OCI-M2 (cell line): ENCODE results near the gene GRAMD1A.
"Not testable (repeated sequence)": the region's sequence is repeated elsewhere in the genome, so short reads cannot be mapped to it uniquely, and the experiment has no call there.

Source experiments
- DNase-seq: peaks from one replicate; lab custom pipeline; 2025; ENCODE audit not compliant: unreplicated experiment; lab: John Stamatoyannopoulos, UW

Gene GRAMD1A

DNA sequence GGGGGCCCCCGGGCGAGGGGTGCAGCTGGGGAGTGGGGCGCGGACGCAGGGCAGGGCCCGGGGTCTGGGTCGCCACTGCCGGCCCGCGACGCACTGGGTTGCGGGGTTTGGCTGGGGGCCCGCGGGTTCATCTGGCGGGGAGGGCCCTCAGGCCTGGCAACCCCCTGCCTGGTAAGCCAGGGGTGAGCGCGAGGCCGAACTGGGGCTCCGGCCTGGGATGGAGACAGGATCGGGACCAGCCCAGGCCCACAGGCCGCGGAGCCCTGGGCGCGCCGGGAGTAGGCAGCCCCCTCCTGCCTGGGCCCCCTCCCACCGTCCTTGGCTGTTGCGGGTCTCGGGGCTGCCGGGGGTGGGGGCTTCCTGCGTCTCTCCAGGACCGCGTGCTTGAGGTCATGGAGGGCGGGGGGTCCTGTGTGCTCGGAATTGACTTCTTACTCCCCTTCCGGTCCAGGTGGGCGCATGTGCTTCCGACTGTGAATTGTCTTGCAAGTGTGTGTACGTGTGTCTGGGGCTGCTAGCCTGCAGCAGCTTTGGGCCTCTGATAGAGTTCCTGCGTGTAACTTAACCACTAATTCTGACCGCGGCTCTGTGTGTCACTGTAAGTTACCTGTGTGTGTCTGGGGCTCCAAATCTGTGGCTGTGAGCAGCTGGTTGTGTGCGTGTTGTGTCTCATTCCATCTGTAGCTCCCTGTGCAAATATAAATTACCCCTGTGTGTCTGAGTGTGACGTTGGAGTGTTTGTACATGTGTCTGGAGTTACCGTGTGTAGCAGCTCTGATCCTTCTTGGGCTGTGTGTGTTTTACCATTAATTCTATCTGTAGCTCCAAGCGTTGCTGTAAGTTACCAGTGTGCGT is 751 bp downstream of the GRAMD1A start:
- peak; percentile 78 for DNase-seq

DNA sequence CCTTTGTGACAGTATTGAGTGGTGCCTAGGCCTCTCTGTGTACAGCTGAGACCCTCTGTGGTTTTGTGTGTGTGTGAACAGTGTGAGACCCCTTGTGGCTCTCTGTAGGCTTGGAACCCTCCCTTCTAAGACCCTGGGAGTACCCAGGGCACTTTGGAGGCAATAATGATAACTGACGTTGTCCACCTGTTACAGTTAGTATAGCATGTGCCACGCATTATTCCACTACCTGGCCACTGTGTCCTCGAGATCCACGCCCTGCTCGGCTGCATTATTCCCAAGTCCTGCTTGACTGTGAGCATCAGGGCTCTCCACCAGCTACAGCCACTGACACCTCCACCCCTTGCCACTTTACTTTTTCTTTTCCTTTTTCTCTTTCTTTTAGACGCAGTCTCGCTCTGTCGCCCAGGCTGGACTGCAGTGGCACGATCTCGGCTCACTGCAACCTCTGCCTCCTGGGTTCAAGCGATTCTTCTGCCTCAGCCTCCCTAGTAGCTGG is 2.0 kb downstream of the GRAMD1A start:
- no peak for DNase-seq

DNA sequence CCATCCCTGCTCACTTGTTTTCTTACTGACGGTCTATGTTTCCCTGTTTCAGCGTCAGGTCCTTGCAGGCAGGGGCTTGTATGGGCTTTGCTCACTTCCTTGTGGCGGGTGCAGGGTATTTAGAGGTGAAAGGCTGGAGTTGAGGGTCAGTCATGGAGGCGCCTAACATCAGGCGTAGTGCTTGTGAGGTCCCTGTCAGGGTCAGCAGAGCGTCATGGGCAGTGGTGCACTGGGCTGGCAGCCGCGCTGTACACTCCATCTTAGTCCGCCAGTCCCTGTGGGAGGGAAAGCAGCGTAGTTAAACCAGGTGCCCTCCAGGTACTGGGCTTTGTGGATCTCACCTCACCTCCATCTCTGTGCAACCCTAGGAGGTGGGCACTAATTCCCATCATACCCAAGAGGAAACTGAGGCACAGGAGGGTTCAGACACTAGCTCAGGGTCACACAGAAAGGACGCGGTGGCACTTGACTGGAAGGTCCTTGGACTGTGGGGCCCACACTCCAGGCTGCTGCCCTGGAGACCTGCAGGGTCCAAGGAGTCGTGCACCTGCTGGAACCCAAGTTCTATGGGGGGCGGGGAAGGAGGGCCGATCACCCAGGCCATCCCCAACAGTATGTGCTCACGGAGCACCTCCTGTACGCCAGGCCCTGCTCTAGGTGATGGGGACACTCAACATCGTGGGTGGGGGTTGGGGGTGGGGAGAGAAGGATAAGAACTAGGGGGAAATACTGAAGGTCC is 4.6 kb downstream of the GRAMD1A start:
- no peak for DNase-seq

DNA sequence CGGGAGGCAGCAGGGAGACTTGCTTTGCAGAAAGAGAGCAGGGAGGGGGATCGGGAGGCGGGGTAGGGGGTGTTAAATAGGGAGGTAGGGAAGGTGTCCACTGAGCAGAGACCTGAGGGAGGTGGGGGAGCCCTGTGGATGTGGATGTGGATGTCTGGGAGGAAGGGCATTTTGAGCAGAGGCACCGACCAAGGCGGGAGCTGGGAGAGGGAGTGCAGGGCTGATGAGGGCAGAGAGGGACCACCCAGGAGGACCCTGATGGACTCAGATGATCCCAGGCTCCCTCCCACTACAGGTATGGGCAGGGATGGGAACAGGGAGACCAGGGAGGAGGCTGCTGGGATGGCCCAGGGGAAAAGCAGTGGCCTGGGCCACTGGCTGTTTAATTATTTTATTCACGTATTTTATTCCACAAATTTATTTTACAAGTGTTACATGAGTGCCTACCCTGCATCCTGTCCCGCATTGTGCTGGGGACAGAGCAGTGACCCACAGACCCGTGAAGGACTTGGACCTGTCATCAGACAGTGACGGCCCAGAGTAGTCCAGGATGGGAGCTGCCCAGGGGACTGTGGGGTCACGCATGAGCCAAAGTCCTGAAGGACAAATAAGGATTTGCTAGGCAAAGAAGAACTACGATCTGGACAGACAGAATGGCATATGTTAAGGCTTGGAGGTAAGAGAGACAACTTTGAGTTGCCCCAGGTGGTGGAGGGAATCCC is 5.3 kb downstream of the GRAMD1A start:
- no peak for DNase-seq

DNA sequence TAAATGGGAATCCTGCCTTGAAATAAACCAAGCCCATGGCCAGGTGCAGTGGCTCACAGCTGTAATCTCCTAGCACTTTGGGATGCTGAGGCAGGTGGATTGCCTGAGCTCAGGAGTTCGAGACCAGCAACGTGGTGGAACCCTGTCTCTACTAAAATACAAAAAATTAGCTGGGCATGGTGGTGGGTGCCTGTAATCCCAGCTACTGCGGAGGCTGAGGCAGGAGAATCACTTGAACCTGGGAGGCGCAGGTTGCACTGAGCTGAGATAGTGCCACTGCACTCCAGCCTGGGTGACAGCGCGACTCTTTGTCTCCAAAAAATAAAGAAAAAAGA is 5.9 kb downstream of the GRAMD1A start:
- not testable (repeated sequence) for DNase-seq

DNA sequence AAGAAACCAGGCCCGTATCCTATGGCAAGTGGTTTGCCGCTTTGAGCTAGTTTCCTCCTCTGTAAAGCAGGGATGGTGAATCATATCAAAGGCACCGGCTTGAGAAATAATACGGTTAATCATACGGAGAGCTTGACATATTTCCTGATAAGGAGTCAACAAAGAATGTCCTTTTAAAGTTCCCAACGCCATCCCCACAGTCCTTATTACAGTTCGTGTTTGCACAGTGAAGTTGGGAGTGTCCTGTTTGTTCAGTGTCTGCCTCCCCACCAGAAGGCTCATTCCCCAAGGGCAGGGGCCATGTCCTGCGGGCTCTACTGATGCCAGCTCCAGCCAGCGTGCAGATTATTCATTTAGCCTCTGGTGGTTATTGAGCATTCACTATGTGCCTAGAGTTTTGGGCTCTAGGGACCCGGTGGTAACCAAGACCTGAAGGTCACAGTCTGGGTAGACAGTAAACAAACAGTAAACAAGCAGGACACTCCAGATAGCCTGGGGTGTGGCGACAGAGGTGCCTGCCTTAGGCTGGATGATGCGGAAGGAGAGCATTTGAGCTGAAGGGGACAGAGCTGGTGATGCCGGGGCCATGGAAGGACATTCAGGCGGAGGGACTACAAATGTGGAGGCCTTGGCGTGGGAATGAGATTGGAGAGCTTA is 6.3 kb downstream of the GRAMD1A start:
- no peak for DNase-seq

DNA sequence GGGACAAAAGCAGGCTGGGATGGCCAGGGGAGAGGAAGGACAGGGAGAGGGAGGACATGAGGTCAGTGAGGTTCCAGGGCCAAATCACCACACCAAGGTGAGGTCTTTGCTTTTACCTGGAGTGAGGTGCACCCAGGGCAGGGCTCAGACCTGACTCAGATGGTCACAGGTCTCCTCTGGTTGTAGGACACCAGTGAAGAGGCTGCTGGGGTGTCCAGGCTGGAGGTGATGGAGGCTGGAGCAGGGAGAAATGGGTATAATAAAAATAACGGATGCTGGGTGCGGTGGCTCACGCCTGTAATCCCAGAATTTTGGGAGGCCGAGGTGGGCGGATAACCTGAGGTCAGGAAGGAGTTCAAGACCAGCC is 6.9 kb downstream of the GRAMD1A start:
- DNase-seq: no peak

DNA sequence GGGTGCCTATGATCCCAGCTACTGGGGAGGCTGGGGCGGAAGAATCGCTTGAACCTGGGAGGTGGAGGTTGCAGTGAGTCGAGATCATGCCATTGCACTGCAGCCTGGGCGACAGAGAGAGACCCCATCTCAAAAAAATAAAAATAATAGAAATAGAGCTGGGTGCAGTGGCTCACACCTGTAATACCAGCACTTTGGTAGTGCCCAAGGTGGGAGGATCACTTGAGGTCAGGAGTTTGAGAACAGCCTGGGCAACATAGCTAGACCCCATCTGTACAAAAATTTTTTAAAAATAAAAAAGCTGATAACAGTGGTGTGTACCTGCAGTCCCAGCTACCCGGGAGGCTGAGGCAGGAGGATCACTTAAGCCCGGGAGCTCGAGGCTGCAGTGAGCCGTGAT is 7.3 kb downstream of the GRAMD1A start:
- not testable (repeated sequence) for DNase-seq

DNA sequence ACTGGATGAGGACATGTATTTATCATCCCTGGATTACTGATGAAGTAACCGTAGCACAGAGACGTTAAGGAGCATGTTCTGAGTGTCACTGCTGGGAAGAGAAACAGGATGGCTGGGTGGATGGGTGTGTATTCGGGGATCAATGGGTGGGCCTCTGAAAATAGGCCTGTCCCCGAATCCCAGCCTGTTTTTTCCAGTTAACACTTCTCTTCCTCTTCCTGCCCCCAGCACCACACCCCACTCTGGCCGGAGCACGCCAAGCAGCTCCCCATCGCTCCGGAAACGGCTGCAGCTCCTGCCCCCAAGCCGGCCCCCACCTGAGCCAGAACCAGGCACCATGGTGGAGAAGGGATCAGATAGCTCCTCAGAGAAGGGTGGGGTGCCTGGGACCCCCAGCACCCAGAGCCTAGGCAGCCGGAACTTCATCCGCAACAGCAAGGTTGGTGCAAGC is 8.8 kb downstream of the GRAMD1A start:
- DNase-seq: no peak

DNA sequence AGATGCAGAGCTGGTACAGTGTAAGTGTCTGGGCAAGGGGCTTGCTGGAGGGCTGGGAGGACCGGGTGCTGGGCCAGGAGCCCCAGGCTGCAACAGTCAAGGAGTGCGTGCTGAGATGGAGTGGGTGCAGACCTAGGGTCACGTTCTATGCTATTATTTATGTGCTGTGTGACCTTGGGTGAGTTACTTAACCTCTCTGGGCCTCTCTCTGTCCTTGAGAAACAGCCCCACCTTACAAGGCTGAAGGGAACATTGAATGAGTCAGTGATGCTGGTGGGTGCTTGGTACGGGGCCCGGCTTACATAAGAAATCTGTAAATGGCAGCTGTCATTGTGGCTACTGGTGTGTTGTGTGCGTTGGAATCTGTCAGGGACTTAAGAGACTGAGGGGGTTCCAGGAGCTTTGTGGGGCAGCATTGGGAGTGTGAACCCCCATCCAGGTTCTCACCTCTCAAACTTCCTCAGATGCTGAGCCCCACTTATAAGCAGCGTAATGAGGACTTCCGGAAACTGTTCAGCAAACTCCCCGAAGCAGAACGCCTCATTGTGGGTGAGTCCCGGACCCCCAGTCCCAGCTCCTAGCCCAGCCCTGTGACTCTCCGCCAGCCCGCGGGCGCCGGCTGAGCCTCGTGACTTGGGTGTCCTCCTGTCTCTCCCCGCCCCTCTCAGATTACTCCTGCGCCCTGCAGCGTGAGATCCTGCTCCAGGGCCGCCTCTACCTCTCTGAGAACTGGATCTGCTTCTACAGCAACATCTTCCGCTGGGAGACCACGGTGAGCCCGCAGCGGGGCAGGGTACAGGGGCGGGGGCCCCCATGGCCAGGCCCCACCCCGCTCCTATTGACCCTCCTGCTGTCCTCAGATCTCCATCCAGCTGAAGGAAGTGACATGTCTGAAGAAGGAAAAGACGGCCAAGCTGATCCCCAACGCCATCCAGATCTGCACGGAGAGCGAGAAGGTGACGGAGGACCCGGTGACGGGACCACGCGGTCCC is 9.6 kb downstream of the GRAMD1A start:
- no peak for DNase-seq

DNA sequence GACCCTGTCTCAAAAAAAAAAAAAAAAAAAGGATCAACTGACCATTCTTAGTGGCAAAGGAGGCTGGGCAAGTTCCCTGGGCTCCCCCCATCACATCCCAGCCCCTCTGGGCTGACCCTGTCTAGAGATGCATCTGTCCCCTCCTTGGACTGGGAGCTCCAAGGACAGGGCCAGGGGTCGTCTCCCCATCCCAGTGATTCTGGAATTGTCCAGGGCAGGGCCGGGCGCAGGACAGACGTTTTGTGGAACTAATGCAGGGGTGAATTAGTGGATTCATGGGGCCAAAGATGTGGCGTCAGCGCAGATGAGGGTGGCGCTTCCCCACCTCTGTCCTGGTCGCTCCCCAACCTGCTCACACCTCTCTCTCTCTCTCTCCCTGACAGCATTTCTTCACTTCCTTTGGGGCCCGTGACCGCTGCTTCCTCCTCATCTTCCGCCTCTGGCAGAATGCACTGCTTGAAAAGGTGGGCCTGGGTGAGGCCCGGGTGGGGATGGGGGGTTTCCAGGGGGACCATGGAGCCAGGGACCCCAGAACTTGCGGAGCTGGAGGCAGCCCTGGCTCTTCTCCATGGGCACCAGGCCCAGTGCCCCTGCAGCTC is 11.1 kb downstream of the GRAMD1A start:
- DNase-seq: no peak

DNA sequence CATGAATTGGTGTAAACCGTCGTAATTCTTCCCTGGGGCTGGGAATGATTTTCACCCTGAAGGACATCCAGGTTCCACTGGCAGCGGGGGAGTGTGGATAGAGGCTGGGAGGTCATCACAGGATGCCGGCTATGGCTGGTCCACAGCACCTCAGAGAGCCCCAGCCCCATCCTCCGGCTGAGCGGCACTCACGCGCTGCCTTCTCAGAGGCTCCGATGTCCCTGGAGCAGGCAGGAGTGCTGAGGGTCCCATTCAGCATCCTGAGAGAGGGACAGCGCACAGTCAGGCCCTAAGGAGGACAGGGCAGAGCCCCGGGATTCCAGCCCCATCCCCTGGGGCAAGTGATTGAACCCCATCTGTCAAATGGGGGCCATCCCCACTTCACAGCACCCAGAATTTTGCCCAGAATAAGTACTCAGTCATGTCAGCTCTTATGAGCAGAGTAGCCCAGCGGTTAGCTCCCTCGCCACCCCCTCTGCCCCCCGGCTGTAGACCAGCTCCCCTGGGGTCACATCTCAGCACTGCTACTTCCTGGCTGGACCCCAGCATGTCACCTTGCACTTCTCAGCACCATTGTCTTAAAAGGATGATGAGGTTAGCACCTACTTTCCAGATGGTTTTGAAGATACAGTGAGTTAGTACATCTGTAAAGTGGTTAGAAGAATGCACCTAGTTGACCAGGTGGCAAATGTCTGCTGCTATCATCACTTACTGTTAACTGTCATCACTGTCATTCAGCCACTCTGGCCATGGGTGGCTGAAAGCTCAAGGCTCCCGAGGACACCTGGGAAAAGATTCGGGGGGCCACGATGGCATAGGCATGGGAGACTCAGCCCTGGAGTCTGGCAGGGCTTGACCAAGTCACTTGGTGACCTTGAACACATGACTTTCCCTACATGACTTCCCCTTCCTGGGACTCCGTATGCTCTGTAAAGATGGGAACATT is 11.9 kb downstream of the GRAMD1A start:
- DNase-seq: no peak

DNA sequence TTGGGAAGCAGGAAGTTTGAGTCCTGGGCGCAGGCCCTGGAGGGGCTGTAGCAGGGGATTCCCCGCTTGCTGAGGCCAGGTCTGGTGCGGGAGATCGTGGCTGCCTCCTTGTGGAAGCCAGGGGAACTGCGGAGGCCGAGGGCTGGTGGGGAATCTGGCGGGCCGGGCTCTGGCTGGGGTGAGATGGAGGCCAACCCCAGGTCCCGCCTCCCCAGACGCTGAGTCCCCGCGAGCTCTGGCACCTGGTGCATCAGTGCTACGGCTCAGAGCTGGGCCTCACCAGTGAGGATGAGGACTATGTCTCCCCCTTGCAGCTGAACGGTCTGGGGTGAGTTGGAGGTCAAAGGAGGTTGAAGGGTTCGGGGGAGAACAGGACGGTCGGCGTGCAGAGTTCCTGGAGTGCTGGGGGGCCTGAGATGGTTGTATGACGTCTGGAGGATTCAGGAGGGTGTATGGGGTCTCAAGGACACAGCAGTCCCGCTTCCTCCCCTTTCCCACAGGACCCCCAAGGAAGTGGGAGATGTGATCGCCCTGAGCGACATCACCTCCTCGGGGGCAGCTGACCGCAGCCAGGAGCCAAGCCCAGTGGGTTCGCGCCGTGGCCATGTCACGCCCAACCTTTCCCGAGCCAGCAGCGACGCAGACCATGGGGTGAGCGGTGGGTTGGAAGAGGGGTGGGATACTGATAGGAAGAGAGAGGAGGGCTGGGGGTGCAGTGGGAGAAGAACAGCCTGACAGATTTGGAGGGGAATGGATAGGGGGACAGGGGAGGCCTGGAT is 13.1 kb downstream of the GRAMD1A start:
- DNase-seq: no peak

DNA sequence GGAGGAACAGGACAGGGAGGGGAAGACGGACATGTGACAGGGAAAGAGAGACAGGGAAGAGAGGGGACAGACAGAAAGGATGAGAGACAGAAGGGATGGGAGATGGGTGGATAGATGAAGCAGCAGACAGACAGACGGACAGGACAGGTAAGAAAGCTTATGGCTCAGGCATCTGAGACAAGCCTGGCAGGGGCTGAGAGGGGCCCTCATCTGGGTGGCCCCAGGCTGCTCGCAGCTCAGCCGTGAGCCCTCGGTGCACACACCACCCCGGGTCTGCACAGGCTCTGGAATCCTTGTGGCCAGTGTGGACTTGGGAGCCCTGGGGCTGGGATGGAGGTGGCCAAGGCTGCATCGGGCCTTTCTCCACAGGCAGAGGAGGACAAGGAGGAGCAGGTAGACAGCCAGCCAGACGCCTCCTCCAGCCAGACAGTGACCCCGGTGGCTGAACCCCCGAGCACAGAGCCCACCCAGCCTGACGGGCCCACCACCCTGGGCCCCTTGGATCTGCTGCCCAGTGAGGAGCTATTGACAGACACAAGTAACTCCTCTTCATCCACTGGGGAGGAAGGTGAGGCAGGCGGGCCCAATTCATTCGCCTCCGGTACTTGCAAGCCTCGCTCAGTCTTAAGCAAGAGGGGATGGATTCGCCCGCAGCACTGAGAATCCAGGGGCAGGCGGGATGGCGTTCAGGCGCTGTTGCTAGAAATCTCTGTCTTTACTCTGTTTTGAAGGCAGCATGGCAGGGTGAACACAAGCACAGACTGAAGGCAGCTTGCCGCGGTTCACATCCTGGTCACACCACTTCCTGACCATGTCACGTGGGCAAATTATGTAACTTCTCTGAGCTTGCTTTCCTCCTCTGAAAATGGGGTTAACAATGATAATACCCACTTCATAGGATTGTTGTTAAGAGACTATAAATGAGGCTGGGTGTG is 14.0 kb downstream of the GRAMD1A start:
- no peak for DNase-seq

DNA sequence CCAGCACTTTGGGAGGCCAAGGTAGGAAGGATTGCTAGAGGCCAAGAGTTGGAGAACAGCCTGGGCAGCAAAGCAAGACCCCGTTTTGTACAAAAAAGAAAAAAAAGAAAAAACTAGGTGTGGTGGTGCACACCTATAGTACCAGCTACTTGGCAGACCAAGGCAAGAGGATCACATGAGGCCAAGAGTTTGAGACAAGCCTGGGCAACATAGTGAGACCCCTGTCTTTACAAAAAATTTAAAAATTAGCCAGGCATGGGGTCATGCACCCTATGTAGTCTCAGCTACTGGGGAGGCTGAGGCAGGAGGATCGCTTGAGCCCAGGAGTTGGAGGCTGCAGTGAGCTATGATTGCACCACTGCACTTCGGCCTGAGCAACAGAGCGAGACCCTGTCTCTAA is 14.7 kb downstream of the GRAMD1A start:
- not testable (repeated sequence) for DNase-seq

DNA sequence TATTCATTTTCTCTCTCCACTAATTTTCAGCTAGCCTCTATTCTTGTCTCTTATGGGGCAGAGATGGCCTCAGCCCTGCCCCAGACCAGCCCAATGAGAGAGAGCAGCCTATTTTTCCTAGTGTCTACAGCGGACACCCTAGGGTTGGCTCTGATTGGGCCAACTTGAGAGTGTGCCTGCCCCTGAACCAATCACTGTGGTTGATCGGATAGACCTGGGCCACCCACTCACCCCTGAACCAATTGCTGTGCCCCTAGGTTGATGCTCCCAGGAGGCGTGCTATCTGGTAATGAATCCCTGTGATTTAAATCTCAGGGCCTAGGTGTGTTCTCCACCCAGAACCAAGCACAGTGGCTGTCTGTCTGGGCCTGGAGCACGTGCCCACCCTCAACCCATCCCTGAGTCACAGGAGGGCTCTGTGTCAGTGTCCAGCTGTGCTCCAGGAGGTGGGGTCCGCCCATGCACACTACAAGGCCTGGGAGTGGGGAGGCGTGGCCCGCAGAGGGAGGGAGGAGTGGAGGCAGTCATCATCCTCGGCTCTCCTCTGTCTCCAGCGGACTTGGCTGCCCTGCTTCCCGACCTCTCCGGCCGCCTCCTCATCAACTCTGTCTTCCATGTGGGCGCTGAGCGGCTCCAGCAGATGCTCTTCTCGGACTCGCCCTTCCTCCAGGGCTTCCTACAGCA is 15.3 kb downstream of the GRAMD1A start:
- DNase-seq: no peak
